Medulla oblongata (tissue), 1 donor: ENCODE data around the gene PCDHGA8.
"Not testable (repeated sequence)": the region's sequence is repeated elsewhere in the genome, so short reads cannot be mapped to it uniquely, and the experiment has no call there.

Source experiments
- DNase-seq: peaks from one replicate; pipeline ENCODE4 v3.0.0-alpha.2; 2015; ENCODE audit errors: extremely low spot score

PCDHGA8 gene

GRCh38 chr5:141432308-141432707, 39.9 kb downstream of the PCDHGA8 start:
- DNase-seq, result not testable (repeated sequence)

- not testable (repeated sequence) for DNase-seq
Observed at GRCh38 chr5:141432726-141433125, 40.3 kb downstream of the PCDHGA8 start.

- DNase-seq, result no peak
Observed at GRCh38 chr5:141434006-141434405, 41.6 kb downstream of the PCDHGA8 start.

GRCh38 chr5:141437221-141437620, 44.8 kb downstream of the PCDHGA8 start:
- DNase-seq, result no peak

GRCh38 chr5:141439411-141440141, 47.1 kb downstream of the PCDHGA8 start:
- no peak for DNase-seq

- no peak for DNase-seq
Observed at GRCh38 chr5:141440341-141440740, 47.9 kb downstream of the PCDHGA8 start.

- no peak for DNase-seq
Observed at GRCh38 chr5:141441571-141442170, 49.2 kb downstream of the PCDHGA8 start.
